ENCODE measurements around the gene NPHS1. TPM values are rescaled to one million over a fixed set of nuclear protein-coding genes. Genes with fewer than 3 reads are reported as not detected.

Gene NPHS1
- total and polyA plus RNA-seq, 8 donors, result 0.10 to 17.9 (median 0.49) TPM; not detected in 2

- no peaks in the 10 kb centered on the region for H3K9me3 ChIP-seq
- peak in 1 of 2 donors; percentile 66 for DNase-seq
- WGBS, 5 donors, result 5 to 6% (median 6%) methylated on average over 36 to 63 of the region's 63 CpGs
Measured at GRCh38 chr19:35845215-35846037, 6.9 kb downstream of the NPHS1 start.

GRCh38 chr19:35844482-35845214 is 7.7 kb downstream of the NPHS1 start:
- intact Hi-C loops (cut with DNase I; ENCODE audit: low total_unique reads), result no loop called here
- Histone ChIP-seq H3K9me3 (no peaks in the 10 kb centered on the region), H3K4me3 (peak overlapping the region in 2 of 4 donors; percentile 30 to 48), H3K36me3 (no peaks in the 10 kb centered on the region), H3K27ac (no peak overlapping the region), H3K27me3 (peaks cover 16 to 84% (median 53%) of the 10 kb centered on the region in 3 donors), H3K4me1 (peaks cover 13 to 32% (median 21%) of the 10 kb centered on the region in 4 donors)
- no peak for TF ChIP-seq POLR2AphosphoS5 (IDR thresholded peaks at IDR 0.05)
- no peak for TF ChIP-seq EP300 (IDR thresholded peaks at IDR 0.05)
- no peak for TF ChIP-seq POLR2A (IDR thresholded peaks at IDR 0.05)
- TF ChIP-seq CTCF (IDR thresholded peaks at IDR 0.05), result no peak
- DNase-seq, result no peak
- 54 to 60% (median 60%) methylated on average over 16 of the region's 16 CpGs for whole genome bisulfite sequencing, 5 donors

More at GRCh38 chr19:35845215-35846037, 6.9 kb downstream of the NPHS1 start:
- peaks cover 13 to 32% (median 21%) of the 10 kb centered on the region in 4 donors for H3K4me1 ChIP-seq
- peak overlapping the region; percentile 26 to 48 (median 28) for H3K4me3 ChIP-seq
- no peaks in the 10 kb centered on the region for H3K36me3 ChIP-seq
- H3K27ac ChIP-seq, result peak overlapping the region in 1 of 5 donors; percentile 6
- TF ChIP-seq POLR2AphosphoS5 (IDR thresholded peaks at IDR 0.05) (no peak), EP300 (IDR thresholded peaks at IDR 0.05) (no peak), POLR2A (IDR thresholded peaks at IDR 0.05) (no peak), CTCF (IDR thresholded peaks at IDR 0.05) (no peak)
- intact Hi-C loops (cut with DNase I; ENCODE audit: low total_unique reads), result no loop called here
- H3K27me3 ChIP-seq, result peaks cover 16 to 92% (median 53%) of the 10 kb centered on the region in 3 donors

- H3K4me1 ChIP-seq, result peaks cover 13 to 32% (median 21%) of the 10 kb centered on the region in 4 donors
- DNase-seq, result peak; percentile 56 to 64
- H3K27ac ChIP-seq, result no peak overlapping the region
- peak overlapping the region in 1 of 4 donors; percentile 12 for H3K4me3 ChIP-seq
- H3K9me3 ChIP-seq, result peaks cover 0 to 6% (median 4%) of the 10 kb centered on the region in 4 donors
- TF ChIP-seq POLR2A (IDR thresholded peaks at IDR 0.05), result no peak
- no peak for TF ChIP-seq POLR2AphosphoS5 (IDR thresholded peaks at IDR 0.05)
- no peak for TF ChIP-seq EP300 (IDR thresholded peaks at IDR 0.05)
- no peak for TF ChIP-seq CTCF (IDR thresholded peaks at IDR 0.05)
- peaks cover 12 to 76% (median 48%) of the 10 kb centered on the region in 3 donors for H3K27me3 ChIP-seq
- H3K36me3 ChIP-seq, result no peaks in the 10 kb centered on the region
- intact Hi-C loops (cut with DNase I; ENCODE audit: low total_unique reads), result no loop called here
- 4 to 10% (median 8%) methylated on average over 26 to 42 of the region's 42 CpGs for WGBS, 5 donors
Measured at GRCh38 chr19:35843676-35844481, 8.4 kb downstream of the NPHS1 start.

Measured in stomach (tissue), 9 donors.